ENCODE measurements around the gene PTPRK. TPM values are rescaled to one million over a fixed set of nuclear protein-coding genes. Genes with fewer than 3 reads are reported as not detected.

Gene PTPRK
- total RNA-seq, 2 experiments from 2014 or later = not detected

- POLR2A ChIA-PET = interaction anchor here (0.6 kb wide), 1 partner anchor 749 kb away, joined by 6 read pairs; no protein-coding TSS in a partner anchor
- intact Hi-C loops (cut with micrococcal nuclease; ENCODE audit: unreplicated experiment) = no loop called here
Observed at GRCh38 chr6:128242765-128243403, 277.5 kb downstream of the PTPRK start.

GRCh38 chr6:128241216-128241615, 279.2 kb downstream of the PTPRK start:
- CTCF ChIA-PET (ENCODE audit: unreplicated experiment) = no interaction called here
- no peak overlapping the region for H3K4me3 ChIP-seq (ENCODE audit: low read depth, low read length, poor library complexity, severe bottlenecking)

More at GRCh38 chr6:128242765-128243403, 277.5 kb downstream of the PTPRK start:
- Histone ChIP-seq H2AFZ (ENCODE audit: low read length) (no peak overlapping the region), H3K4me2 (ENCODE audit: low read length) (no peak overlapping the region), H4K20me1 (ENCODE audit: insufficient read depth, low read length) (no peaks in the 10 kb centered on the region), H3K4me3 (ENCODE audit: low read depth, low read length, poor library complexity, severe bottlenecking) (no peak overlapping the region), H3K4me1 (ENCODE audit: insufficient read depth, low read length, poor library complexity, severe bottlenecking) (no peaks in the 10 kb centered on the region), H3K9me3 (ENCODE audit: low read length) (no peaks in the 10 kb centered on the region), H3K36me3 (ENCODE audit: insufficient read depth, low read length) (no peaks in the 10 kb centered on the region), H3K79me2 (ENCODE audit: insufficient read depth, low read depth, low read length) (no peaks in the 10 kb centered on the region), H3K9me2 (ENCODE audit: insufficient read depth, low read length) (no peaks in the 10 kb centered on the region), H3K27ac (ENCODE audit: low read depth, low read length, poor library complexity, severe bottlenecking) (no peak overlapping the region)
- CTCF ChIA-PET (ENCODE audit: unreplicated experiment) = no interaction called here
- TF ChIP-seq EZH2phosphoT487 (IDR thresholded peaks at IDR 0.05; ENCODE audit: borderline replicate concordance, low read depth, low read length) (no peak), CTCF (conservative IDR thresholded peaks at IDR 0.05; ENCODE audit: low read length) (no peak)
- DNase-seq (ENCODE audit: low spot score) = no peak
- BruUV-seq (replicated peaks) = no TSS peak

More at GRCh38 chr6:128241216-128241615, 279.2 kb downstream of the PTPRK start:
- Histone ChIP-seq H3K9me2 (ENCODE audit: insufficient read depth, low read length) (no peaks in the 10 kb centered on the region), H3K36me3 (ENCODE audit: insufficient read depth, low read length) (no peaks in the 10 kb centered on the region), H2AFZ (ENCODE audit: low read length) (no peak overlapping the region), H3K4me1 (ENCODE audit: insufficient read depth, low read length, poor library complexity, severe bottlenecking) (no peaks in the 10 kb centered on the region), H3K79me2 (ENCODE audit: insufficient read depth, low read depth, low read length) (no peaks in the 10 kb centered on the region), H3K27ac (ENCODE audit: low read depth, low read length, poor library complexity, severe bottlenecking) (no peak overlapping the region), H3K4me2 (ENCODE audit: low read length) (no peak overlapping the region), H4K20me1 (ENCODE audit: insufficient read depth, low read length) (no peaks in the 10 kb centered on the region), H3K9me3 (ENCODE audit: low read length) (no peaks in the 10 kb centered on the region)
- DNase-seq (ENCODE audit: low spot score) = no peak
- POLR2A ChIA-PET = no interaction called here
- TF ChIP-seq EZH2phosphoT487 (IDR thresholded peaks at IDR 0.05; ENCODE audit: borderline replicate concordance, low read depth, low read length) = no peak
- TF ChIP-seq CTCF (conservative IDR thresholded peaks at IDR 0.05; ENCODE audit: low read length) = no peak
- intact Hi-C loops (cut with micrococcal nuclease; ENCODE audit: unreplicated experiment) = no loop called here
- BruUV-seq (replicated peaks) = no TSS peak
